Nephron progenitor cell (in vitro differentiated cells): Measurements from ENCODE around the gene DBN1.
A peak's percentile ranks its signal among the peaks of the same experiment; 100 is the strongest.

Experiments used
- DNase-seq: peaks from one replicate; pipeline ENCODE4 v3.0.0; 2021
- H3K27ac Mint-ChIP-seq: 2 replicates; pipeline ENCODE4 v1.8.0; 2021; ENCODE audit warnings: mild to moderate bottlenecking, moderate library complexity, mixed read lengths
- H3K27me3 Mint-ChIP-seq: 2 replicates; pipeline ENCODE4 v1.8.0; 2021; ENCODE audit warnings: mild to moderate bottlenecking, low read depth, mixed read lengths; ENCODE audit not compliant: poor library complexity
- H3K36me3 Mint-ChIP-seq: 2 replicates; pipeline ENCODE4 v1.8.0; 2021; ENCODE audit warnings: low read depth, mixed read lengths
- H3K4me1 Mint-ChIP-seq: 2 replicates; pipeline ENCODE4 v1.8.0; 2021; ENCODE audit warnings: mixed read lengths
- H3K4me3 Mint-ChIP-seq: 2 replicates; pipeline ENCODE4 v1.8.0; 2021; ENCODE audit warnings: mild to moderate bottlenecking, moderate library complexity, mixed read lengths
- H3K9me3 Mint-ChIP-seq: 2 replicates; pipeline ENCODE4 v1.8.0; 2021; ENCODE audit warnings: mild to moderate bottlenecking, moderate library complexity, mixed read lengths
- CTCF ChIP-seq: fragments of 200-600 bp; sonication (generic); IDR thresholded peaks from 2 replicates; pipeline ENCODE4 v1.5.0; 2021; ENCODE audit warnings: antibody characterized with exemption

Gene DBN1

GRCh38 chr5:177474002-177474476, 605 bp upstream of the DBN1 start:
- Mint-ChIP-seq H3K27me3 (no peaks in the 10 kb centered on the region), H3K27ac (peak overlapping the region; percentile 74), H3K9me3 (no peaks in the 10 kb centered on the region), H3K4me3 (peak overlapping the region; percentile 80), H3K4me1 (peaks cover 77% of the 10 kb centered on the region), H3K36me3 (peaks cover 11% of the 10 kb centered on the region)
- no peak for DNase-seq
- TF ChIP-seq CTCF, result no peak

- Mint-ChIP-seq H3K36me3 (peaks cover 24% of the 10 kb centered on the region), H3K27me3 (no peaks in the 10 kb centered on the region), H3K4me1 (peaks cover 69% of the 10 kb centered on the region), H3K27ac (peak overlapping the region; percentile 51), H3K9me3 (peaks cover 3% of the 10 kb centered on the region), H3K4me3 (peak overlapping the region; percentile 84)
- DNase-seq, result peak; percentile 74
- TF ChIP-seq CTCF, result no peak
These were observed 683 bp downstream of the DBN1 start for GRCh38 chr5:177472460-177473442.

GRCh38 chr5:177471610-177472356, 1.7 kb downstream of the DBN1 start:
- H3K9me3 Mint-ChIP-seq, result peaks cover 9% of the 10 kb centered on the region
- no peak for DNase-seq
- H3K4me1 Mint-ChIP-seq, result peaks cover 66% of the 10 kb centered on the region
- no peaks in the 10 kb centered on the region for H3K27me3 Mint-ChIP-seq
- H3K4me3 Mint-ChIP-seq, result peak overlapping the region; percentile 84
- no peak for TF ChIP-seq CTCF
- peak overlapping the region; percentile 51 for H3K27ac Mint-ChIP-seq
- H3K36me3 Mint-ChIP-seq, result peaks cover 34% of the 10 kb centered on the region

- peak overlapping the region; percentile 95 for H3K27ac Mint-ChIP-seq
- peaks cover 17% of the 10 kb centered on the region for H3K9me3 Mint-ChIP-seq
- H3K27me3 Mint-ChIP-seq, result no peaks in the 10 kb centered on the region
- DNase-seq, result no peak
- peak overlapping the region; percentile 84 for H3K4me3 Mint-ChIP-seq
- no peak for TF ChIP-seq CTCF
- peaks cover 59% of the 10 kb centered on the region for H3K4me1 Mint-ChIP-seq
- peaks cover 42% of the 10 kb centered on the region for H3K36me3 Mint-ChIP-seq
These were observed 2.5 kb downstream of the DBN1 start for GRCh38 chr5:177470759-177471536.

GRCh38 chr5:177469750-177470525, 3.5 kb downstream of the DBN1 start:
- peaks cover 48% of the 10 kb centered on the region for H3K4me1 Mint-ChIP-seq

More at GRCh38 chr5:177469750-177470525, 3.5 kb downstream of the DBN1 start:
- DNase-seq, result no peak
- no peak for TF ChIP-seq CTCF
- H3K27me3 Mint-ChIP-seq, result no peaks in the 10 kb centered on the region
- H3K36me3 Mint-ChIP-seq, result peaks cover 52% of the 10 kb centered on the region
- peak overlapping the region; percentile 84 for H3K4me3 Mint-ChIP-seq
- H3K9me3 Mint-ChIP-seq, result peaks cover 27% of the 10 kb centered on the region
- peak overlapping the region; percentile 95 for H3K27ac Mint-ChIP-seq
